Measurements from ENCODE around the gene CYP27B1.

DNA sequence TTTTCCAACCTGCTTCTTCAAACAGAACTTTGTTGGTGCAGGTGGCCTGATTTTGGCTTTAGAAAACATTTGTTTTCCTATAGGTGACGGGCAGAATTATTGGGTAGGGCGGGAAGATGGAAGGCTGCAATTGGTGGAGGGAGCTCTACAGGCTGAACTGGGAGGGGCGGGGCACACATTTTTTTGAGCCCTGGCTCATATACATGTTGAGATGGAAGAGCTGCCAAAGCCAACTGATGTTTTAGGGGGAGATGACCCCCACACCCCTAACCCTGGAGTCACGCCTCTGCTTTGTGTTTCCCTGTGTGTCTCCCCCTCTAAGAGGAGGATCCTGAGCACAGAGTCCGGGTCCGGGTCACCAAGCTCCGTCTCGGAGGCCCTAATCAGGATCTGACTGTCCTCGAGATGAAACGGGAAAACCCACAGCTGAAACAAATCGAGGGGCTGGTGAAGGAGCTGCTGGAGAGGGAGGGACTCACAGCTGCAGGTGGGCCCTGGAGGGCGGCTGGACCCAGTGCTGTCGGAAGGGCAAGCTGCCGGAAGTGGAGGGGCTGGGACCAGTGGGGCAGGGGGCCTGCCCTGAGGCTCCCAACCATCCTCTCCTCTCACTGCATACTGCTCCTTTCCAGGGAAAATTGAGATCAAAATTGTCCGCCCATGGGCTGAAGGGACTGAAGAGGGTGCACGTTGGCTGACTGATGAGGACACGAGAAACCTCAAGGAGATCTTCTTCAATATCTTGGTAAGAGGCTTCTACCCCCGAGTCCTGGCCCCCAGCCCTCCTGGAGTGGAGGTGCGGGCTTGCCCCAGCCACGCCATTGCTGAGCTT, 46.9 kb downstream of the CYP27B1 start:
- TF ChIP-seq, protein P1, sequence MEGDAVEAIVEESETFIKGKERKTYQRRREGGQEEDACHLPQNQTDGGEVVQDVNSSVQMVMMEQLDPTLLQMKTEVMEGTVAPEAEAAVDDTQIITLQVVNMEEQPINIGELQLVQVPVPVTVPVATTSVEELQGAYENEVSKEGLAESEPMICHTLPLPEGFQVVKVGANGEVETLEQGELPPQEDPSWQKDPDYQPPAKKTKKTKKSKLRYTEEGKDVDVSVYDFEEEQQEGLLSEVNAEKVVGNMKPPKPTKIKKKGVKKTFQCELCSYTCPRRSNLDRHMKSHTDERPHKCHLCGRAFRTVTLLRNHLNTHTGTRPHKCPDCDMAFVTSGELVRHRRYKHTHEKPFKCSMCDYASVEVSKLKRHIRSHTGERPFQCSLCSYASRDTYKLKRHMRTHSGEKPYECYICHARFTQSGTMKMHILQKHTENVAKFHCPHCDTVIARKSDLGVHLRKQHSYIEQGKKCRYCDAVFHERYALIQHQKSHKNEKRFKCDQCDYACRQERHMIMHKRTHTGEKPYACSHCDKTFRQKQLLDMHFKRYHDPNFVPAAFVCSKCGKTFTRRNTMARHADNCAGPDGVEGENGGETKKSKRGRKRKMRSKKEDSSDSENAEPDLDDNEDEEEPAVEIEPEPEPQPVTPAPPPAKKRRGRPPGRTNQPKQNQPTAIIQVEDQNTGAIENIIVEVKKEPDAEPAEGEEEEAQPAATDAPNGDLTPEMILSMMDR (conservative IDR thresholded peaks at IDR 0.05; ENCODE audit: low read length), result no peak
- no peak for TF ChIP-seq EZH2phosphoT487 (IDR thresholded peaks at IDR 0.05; ENCODE audit: borderline replicate concordance, low read depth, low read length)
